Retinal pigment epithelial cell (primary cell): ENCODE measurements around the gene VWA5A.
"Not testable (repeated sequence)": the region's sequence is repeated elsewhere in the genome, so short reads cannot be mapped to it uniquely, and the experiment has no call there.

Experiments used
- DNase-seq: peaks from one replicate; pipeline ENCODE4 v3.0.0-alpha.2; 2010; ENCODE audit warnings: low read depth
- H3K4me3 ChIP-seq: 2 replicates; pipeline ENCODE4 v1.5.1; 2011; ENCODE audit warnings: mild to moderate bottlenecking, low read length, control low read depth, moderate library complexity
- CTCF ChIP-seq: conservative IDR thresholded peaks from 2 replicates; pipeline ENCODE4 v1.5.1; 2011; ENCODE audit warnings: low read depth, low read length, control low read depth, inconsistent platforms

VWA5A gene

GRCh38 chr11:124168796-124169195, 53.5 kb downstream of the VWA5A start:
- no peak for DNase-seq
- no peak for TF ChIP-seq CTCF

GRCh38 chr11:124170315-124170714, 55.1 kb downstream of the VWA5A start:
- DNase-seq, H3K4me3 ChIP-seq: not testable (repeated sequence)

More at GRCh38 chr11:124168796-124169195, 53.5 kb downstream of the VWA5A start:
- H3K4me3 ChIP-seq, result no peak overlapping the region

GRCh38 chr11:124170801-124171586, 55.7 kb downstream of the VWA5A start:
- no peak for DNase-seq
- TF ChIP-seq CTCF, result no peak
- H3K4me3 ChIP-seq, result no peak overlapping the region

DNA sequence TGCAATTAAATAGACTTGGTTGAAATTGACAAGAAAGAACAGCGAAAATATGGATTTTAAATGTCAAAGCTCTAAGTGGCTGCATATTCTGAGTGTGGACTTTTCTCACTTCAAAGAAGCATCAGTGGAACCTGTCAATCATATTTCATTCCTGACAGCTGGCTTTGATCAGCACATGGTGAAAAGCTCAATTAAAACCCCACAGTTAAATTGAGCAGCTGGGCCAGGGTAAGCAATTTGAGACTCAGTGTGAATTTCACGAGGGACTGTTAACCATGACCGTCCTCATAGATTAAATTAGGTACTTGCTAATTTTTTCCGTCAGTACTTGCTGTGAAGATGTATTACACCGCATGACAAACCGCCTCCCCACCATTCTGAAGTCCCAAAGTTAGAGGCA, 56.9 kb downstream of the VWA5A start:
- no peak for TF ChIP-seq CTCF
- no peak for DNase-seq
- no peak overlapping the region for H3K4me3 ChIP-seq

GRCh38 chr11:124172599-124172998, 57.3 kb downstream of the VWA5A start:
- no peak overlapping the region for H3K4me3 ChIP-seq
- DNase-seq, result no peak
- TF ChIP-seq CTCF, result no peak

- peak; percentile 55 for DNase-seq
- no peak overlapping the region for H3K4me3 ChIP-seq
- no peak for TF ChIP-seq CTCF
Measured at GRCh38 chr11:124174001-124174583, 58.8 kb downstream of the VWA5A start.

GRCh38 chr11:124176925-124177715, 61.9 kb downstream of the VWA5A start:
- no peak overlapping the region for H3K4me3 ChIP-seq
- TF ChIP-seq CTCF, result no peak
- DNase-seq, result no peak
